ENCODE measurements around the gene TMBIM1. TPM values are rescaled to one million over a fixed set of nuclear protein-coding genes. Genes with fewer than 3 reads are reported as not detected.
"Not testable (repeated sequence)": the region's sequence is repeated elsewhere in the genome, so short reads cannot be mapped to it uniquely, and the experiment has no call there.

Gene TMBIM1
- total RNA-seq, 1 experiment from 2014 or later, result 177 TPM

DNA sequence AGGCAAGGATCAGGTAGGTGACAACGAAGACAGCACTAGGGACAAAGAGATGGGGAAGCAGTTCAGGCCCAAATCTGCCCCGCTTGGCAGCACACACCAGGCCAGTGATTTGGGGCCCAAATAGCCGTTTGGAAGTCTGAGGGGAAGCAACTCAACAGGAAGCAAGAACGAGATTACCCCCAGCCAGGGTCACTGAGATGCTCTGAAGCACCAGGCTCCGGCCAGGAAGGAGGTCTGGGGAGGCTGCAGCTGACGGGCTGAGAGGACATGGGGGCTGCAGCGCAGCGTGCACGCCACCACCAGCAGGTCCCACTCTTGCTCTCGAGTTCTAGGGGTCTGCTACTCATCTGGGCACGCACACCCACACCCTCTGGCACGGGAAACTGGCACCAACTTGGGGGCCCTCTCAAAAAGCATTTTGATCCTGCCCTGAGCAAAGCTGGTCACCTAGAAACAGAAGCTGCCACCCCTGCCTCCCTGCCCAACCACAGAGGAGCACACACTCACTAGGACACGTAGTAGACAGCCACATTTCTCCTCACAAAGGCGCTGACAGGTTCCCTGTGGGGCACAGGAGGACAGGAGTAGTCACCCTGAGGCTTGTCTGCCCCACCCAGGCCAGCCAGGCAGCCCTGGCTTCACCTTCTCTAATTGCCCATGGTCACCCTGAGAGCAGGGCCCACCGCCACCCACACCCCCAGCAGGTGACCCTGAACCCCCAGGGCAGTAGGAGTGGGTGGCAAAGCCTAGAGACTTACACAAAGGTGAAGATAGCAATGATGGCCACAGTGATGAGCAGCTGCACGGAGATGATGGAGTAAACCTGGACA is 13.6 kb downstream of the TMBIM1 start:
- no peak for DNase-seq (ENCODE audit: low read depth)
- in situ Hi-C loops (cut with HindIII; ENCODE audit: low pct_unique_long_range_greater_than_20kb, low sequenced_read_pairs), result no loop called here

DNA sequence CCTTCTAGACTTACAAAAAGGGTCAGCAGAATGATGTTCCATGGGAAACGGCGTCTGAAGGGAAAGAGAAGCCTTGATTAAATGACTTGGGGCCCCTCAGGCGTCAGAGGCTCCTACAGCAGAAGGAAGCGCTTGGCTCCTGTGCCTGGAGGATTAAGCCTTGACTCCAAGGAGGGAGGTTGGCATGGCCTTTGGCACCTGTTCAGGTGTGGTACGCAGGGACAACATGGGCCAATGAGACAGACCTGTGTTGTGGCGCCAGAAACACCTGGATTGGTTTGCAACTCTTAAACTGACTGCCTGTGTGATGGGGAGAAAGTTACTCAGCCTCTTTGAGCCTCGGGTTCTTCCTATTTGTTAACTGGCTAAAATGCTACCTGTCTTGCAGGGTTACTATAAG is 14.4 kb downstream of the TMBIM1 start:
- no peak for DNase-seq (ENCODE audit: low read depth)
- in situ Hi-C loops (cut with HindIII; ENCODE audit: low pct_unique_long_range_greater_than_20kb, low sequenced_read_pairs), result no loop called here

DNA sequence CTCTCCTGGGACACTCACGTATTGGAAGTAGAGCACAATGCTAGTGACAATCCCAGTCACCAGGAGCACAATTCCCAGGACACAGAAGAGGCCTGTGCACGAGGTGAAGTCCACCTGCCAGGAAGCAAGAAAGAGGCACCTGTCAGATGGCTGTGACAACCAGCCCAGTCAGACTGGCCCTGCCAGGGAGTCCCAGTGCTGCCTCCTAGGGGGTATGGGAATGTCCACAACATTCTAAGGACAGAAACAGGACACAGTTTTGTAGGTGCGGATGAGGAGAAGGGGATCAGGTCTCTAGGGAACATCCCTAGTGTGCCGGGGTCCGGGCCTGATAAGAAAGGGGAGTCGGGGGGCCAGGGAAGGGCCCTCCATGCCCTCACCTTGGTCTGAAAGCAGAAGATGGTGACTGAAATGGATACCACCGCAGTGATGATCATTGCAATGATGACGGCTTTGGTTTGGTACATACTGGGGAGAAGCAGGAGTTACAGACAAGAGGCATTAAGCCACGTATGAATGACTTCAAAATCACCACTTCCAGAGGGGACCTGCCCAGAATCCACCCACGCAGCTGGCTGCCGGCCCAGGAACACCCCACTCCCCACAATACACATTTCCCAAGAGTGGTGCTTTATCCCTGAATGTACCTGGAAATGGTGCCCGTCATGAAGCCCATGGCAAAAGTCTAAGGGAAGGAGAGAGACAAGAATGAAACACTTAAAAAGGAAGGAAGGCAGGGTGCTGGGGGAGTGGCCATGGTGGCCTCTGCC is 15.1 kb downstream of the TMBIM1 start:
- in situ Hi-C loops (cut with HindIII; ENCODE audit: low pct_unique_long_range_greater_than_20kb, low sequenced_read_pairs), result no loop called here
- no peak for DNase-seq (ENCODE audit: low read depth)

DNA sequence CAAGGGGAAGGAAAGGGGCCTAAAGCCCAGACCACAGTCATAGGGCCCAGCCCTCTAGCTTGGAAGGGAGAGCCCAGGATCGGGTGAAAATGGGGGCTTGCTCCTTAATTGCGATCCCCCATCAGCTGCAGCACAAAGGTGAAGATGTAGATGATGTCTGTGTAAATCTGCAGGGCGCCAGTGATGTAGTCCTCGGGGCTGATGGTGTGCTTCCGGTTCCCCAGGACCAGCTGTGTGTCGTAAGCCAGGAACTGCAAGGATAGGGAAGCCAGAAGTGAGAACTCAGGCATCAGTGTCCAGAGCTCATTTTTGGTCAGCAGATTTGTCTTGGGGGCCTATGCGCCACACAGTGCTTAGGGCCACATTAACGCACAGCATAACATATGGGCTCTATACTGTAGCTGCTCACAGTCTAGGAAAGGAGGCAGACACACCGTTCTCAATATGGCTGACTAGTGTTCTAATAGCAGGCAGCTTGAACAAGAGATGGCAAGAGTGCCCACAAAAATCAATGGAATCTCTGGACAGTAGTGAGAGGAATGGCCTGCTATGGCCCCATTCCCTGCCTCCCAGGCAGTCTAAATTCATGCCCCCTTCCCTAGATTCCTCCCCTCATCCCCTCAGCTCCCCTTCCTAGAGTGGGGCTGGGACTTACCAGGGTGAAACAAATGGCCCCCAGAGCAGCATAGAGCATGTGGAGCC is 16.8 kb downstream of the TMBIM1 start:
- in situ Hi-C loops (cut with HindIII; ENCODE audit: low pct_unique_long_range_greater_than_20kb, low sequenced_read_pairs), result no loop called here
- DNase-seq (ENCODE audit: low read depth), result no peak

DNA sequence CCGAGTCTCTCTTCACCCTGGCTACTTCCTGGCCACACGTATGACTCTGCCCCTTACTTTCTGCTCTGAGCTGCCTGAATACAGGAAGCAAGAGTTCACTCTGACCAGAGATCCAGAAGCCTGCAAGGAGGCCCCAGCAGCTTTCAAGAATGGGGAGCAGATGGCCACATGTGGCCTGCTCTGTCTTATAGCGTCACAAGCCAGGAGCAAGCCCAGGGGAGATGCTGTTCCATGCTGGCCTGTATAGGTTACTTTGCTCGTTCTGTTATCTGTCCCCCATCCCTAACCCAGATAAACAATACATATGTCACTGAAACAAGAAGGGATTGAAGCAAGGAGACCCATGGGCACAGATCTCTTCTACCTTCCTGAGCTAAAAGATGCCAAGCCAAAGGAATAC is 17.7 kb downstream of the TMBIM1 start:
- DNase-seq (ENCODE audit: low read depth), result no peak
- in situ Hi-C loops (cut with HindIII; ENCODE audit: low pct_unique_long_range_greater_than_20kb, low sequenced_read_pairs), result no loop called here

DNA sequence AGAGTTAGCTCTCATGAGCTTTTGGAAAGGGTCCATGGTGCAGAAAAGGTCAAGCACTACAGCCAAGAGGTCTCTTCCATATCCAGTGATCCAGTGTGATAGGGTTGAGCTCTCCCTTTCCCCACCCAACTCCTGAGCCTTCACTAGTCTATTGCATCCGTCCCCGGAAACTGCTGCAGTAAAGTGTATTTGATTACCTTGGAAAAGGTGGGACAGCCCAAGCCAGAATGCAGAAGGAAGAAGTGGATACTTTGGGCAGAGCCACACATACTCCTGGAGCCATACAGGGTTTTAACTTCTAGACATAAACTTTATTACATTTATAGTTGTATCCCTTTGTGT is 18.4 kb downstream of the TMBIM1 start:
- DNase-seq (ENCODE audit: low read depth), result no peak
- in situ Hi-C loops (cut with HindIII; ENCODE audit: low pct_unique_long_range_greater_than_20kb, low sequenced_read_pairs), result no loop called here

DNA sequence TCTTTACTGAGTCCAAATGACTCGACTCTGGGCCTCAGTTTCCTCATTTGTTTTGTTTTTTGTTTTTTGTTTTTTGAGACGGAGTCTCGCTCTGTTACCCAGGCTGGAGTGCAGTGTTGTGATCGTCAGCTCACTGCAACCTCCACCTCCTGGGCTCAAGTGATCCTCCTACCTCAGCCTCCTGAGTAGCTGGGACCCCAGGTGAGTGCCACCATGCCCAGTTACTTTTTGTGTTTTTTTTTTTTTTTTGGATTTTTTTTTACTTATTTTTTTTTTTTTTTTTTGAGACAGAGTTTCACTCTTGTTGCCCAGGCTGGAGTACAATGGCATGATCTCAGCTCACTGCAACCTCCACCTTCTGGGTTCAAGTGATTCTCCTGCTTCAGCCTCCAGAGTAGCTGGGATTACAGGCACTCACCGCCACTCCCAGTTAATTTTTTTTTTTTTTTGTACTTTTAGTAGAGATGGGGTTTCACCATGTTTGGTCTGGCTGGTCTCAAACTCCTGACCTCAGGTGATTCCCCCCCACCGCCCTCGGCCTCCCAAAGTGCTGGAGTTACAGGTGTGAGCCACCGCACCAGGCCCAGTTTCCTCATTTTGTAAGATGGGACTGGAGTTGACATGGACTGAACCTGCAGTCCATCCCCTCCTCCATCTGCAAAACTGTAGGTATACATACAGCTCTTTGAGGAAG is 18.9 kb downstream of the TMBIM1 start:
- DNase-seq (ENCODE audit: low read depth); in situ Hi-C loops (cut with HindIII; ENCODE audit: low pct_unique_long_range_greater_than_20kb, low sequenced_read_pairs): not testable (repeated sequence)

DNA sequence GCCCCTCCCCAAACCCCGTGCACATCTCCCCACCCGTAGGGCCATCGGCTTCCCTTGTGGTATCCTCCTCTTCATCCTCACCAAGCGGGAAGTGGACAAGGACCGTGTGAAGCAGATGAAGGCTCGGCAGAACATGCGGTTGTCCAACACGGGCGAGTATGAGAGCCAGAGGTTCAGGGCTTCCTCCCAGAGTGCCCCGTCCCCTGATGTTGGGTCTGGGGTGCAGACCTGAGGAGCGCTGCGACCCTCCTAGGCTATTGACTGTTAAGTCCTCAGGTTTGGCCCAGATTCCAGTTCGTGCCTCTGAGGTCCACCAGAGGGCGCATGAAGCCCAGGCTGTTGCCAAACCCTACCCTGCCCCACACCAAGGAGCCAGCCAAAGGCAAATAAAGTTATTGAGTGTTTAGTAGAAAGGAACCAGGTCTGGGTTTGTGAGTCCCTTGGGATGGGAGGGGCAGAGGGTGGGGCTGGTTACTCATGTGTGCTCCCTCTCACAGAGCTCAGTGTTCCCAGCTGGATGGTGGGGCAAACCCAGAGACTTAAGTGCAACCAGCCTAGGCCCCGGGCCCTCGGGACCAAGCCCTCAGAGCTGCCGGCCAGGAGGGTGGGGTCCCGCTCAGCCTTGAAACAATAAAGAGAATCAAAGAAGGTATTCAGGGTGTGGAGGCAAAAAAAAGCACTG is 19.6 kb downstream of the TMBIM1 start:
- DNase-seq (ENCODE audit: low read depth), result peak; percentile 82
- in situ Hi-C loops (cut with HindIII; ENCODE audit: low pct_unique_long_range_greater_than_20kb, low sequenced_read_pairs), result no loop called here

DNA sequence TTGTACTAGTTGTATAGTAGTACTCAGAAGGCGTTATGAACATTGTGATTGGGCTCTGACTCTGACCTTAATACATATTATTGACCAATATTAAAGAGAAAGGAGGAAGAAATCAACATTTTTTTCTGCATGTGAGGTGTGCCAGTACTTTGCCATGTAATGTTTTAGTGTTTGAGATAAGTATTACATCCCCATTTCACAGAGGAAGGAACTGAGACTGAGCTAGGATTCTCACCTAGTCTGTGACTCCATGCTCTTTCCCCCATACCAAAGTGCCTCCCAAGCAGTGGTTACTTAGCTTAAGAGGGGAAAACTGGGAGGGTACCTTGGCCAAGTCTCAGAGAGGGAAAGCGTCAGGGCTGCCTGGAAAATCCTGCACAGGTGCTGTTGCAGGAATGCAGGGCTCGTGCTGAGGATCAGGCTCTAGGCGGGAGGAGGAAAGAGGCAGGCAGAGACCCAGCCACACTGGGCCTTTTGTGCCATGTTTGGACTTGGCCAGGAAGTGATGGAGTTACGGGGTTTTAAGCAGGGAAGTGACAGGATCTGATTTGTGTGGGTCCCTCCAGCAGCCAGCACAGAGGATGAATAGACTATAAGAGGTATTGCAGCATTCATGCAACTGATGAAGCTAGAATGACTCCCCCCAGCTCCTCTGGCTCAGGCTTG is 20.3 kb downstream of the TMBIM1 start:
- DNase-seq (ENCODE audit: low read depth), result no peak
- in situ Hi-C loops (cut with HindIII; ENCODE audit: low pct_unique_long_range_greater_than_20kb, low sequenced_read_pairs), result no loop called here

DNA sequence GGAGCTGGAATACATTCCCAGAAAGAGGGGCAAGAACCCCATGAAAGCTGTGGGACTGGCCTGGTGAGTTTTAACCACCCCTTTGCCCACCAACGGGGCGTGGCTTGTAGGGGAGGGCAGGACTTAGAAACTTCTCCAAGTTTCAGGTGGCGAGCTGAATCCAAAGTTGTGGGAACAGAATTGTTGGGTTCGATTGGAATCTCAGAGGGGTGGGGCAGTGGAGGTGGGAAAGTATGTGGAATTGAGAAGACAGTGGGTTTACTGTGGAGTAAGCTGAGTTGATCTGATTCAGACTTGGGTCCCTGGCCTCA is 20.9 kb downstream of the TMBIM1 start:
- DNase-seq (ENCODE audit: low read depth), result no peak
- in situ Hi-C loops (cut with HindIII; ENCODE audit: low pct_unique_long_range_greater_than_20kb, low sequenced_read_pairs), result no loop called here

DNA sequence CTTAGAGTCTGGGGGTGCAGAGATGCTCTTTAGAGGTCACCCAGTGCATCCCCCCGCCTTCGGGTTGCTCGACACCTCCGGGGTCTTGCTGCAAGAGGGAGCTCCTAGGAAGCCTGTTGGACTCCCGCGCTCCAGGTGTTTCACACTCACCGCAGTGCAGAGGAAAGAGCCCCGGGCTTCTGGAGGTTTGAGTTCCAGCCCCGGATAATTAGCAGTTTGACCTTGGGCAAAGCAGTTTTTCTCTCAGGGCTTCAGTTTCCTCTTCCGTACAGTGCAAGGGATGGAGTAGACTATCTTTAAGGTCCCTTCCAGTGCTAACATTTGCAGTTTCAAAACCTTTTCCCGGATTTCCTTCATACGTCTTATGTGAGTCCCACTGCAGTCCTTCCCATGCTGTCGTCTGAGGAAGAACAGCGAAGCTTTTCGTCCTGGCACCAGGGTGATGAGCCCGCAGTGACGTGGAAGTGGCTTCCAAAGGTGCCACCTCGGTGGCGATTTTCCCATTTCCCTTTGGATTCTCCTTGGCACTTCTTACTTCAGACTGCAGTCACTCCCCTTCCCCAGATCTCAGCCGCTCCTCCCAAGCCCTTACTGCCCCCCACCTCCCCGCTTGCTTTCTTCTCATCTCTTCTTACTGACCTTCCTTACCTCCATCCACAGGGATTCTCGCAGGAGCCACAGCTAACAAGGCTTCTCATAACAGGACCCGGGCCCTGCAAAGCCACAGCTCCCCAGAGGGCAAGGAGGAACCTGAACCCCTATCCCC is 21.4 kb downstream of the TMBIM1 start:
- no peak for DNase-seq (ENCODE audit: low read depth)
- in situ Hi-C loops (cut with HindIII; ENCODE audit: low pct_unique_long_range_greater_than_20kb, low sequenced_read_pairs), result no loop called here

DNA sequence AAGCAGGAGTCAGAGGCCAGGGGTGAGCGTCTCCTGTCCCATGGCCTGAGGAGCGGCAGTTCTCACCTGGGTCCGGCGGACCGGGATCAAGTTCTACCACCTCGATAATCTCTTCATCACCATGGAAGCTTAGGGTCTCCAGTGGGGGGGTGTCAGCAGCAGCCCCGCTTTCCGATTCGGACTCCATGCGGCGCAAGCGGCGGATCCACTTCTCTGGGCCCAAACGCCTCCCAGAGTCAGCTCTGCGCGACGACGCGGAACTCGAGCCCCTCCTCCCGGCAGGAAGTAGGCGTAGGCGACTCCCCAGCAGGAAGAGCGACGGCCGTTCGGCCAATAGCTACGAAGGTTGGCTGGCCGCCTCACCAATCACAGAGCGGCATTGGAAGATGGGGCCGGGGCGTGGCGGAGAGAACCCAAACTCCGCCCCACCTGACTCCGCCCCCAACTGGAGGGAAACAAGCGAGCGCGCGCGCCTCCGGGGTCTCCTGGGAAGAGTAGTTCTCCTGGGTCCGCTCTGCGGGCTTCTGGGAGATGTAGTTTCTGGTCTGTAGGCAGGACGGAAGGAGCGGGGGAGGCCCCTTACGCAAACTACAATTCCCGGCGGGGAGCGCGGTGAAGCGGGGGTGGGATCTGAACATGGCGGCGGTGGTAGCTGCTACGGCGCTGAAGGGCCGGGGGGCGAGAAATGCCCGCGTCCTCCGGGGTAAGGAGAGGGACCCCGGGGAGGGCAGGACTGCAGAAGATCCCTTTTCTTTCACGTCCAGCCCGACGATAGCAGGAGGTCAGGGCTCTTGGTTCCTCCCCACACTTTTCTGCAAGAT is 22.2 kb downstream of the TMBIM1 start, which contains the start of the genes AAMP and PNKD:
AAMP (minus strand) TSS at position 238 of the 821 bp plus-strand sequence; CDS start at position 187, 51 bp downstream.
PNKD (plus strand) TSS at position 620 of the 821 bp plus-strand sequence; CDS start at position 637, 17 bp downstream.
- in situ Hi-C loops (cut with HindIII; ENCODE audit: low pct_unique_long_range_greater_than_20kb, low sequenced_read_pairs), result no loop called here
- peak; percentile 100 for DNase-seq (ENCODE audit: low read depth)

DNA sequence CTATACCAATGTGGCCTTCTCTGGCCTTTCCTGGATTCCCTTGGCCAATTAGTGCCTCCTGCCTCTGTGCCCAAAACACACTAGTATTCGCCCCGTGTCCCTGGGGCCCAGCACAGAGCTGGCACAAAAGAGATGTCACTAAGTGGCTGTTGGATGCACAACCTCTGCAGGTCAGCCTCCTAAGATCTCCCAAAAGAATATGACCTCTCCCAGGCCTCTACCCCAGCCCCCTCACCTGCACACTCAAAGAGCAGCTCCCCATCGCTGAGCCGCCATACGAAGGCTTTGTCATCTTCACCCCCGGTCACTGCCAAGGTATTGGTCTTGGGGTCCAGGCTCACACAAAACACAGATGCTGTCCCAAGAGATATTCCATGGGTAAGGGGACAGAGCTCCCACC is 25.0 kb downstream of the TMBIM1 start:
- in situ Hi-C loops (cut with HindIII; ENCODE audit: low pct_unique_long_range_greater_than_20kb, low sequenced_read_pairs), result no loop called here
- no peak for DNase-seq (ENCODE audit: low read depth)

DNA sequence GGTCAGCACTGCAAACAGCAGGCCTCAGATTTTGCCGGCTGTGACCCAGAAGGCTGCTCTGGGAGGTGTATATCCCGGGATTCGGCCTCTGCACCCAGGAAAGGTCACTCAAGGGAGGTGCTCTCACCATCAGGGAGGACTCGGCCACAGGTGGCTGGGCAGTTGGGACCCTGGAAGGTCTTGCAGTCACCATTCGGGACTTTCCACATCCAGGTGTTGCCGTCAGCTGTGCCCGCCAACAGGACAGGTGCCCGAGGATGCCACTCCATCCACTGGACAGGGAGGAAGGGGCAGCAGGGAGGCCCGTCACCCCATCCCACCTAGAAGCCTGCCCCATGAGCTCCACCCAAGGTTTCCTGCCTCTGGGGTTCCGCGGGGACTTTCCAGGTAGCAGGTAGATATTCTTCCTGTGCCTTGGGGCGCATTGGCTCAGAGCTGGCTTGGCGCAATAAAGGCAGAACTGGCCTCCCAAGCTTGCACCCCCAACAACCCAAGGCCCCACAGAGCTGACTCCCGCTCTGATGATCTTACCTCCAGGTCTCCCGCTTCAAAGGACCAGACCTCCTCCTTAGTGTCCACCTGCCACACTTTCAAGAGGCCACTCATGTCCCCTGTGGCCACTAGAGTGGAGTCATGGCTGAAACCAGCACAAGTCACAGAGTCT is 25.9 kb downstream of the TMBIM1 start:
- no peak for DNase-seq (ENCODE audit: low read depth)
- in situ Hi-C loops (cut with HindIII; ENCODE audit: low pct_unique_long_range_greater_than_20kb, low sequenced_read_pairs), result no loop called here

DNA sequence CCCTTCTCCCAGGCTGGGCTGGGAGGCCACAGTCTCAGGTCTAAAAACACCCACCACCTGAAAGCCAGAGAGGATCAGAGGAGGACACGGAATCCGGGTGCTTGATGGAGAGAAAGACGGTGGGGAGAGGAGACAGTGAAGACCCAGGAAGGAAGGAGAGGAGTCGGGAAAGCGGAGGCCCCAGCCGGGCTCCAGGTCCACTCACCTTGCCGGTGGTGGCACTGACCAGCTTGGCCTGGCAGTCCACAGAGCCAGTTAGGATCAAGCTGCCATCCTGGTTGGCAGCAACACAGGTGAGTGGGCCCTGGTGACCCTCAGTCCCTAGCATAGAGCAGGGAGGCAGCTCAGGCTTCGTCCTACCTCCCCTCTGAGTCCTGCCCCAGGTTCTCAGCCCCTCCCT is 26.7 kb downstream of the TMBIM1 start:
- in situ Hi-C loops (cut with HindIII; ENCODE audit: low pct_unique_long_range_greater_than_20kb, low sequenced_read_pairs), result no loop called here
- no peak for DNase-seq (ENCODE audit: low read depth)

All from Caki2 (cell line).